Natural killer cell (primary cell): ENCODE results near the gene PPP2R5C. TPM values are rescaled to one million over a fixed set of nuclear protein-coding genes. Genes with fewer than 3 reads are reported as not detected.
A peak's percentile ranks its signal among the peaks of the same experiment; 100 is the strongest.

Source experiments
- ATAC-seq, 3 donors: fragments of 150-1000 bp in 2 of 3; fragments of 200-7000 bp in 1 of 3; cut with Tn5 transposase; 1 replicate in 1 of 3; 2 replicates in 2 of 3; pipeline ENCODE4 v1.10.0; 2021; ENCODE audit warnings: mild to moderate bottlenecking in 2 of 3, moderate library complexity in 2 of 3
- DNase-seq, 2 donors: peaks; one replicate each; pipeline versions ENCODE4 v3.0.0 to v3.0.0-alpha.2; 2013 to 2021; ENCODE audit warnings: mixed read lengths in 1 of 2
- H3K27ac ChIP-seq: one replicate; pipeline ENCODE4 v1.5.1; 2013; ENCODE audit warnings: mild to moderate bottlenecking, low read length
- H3K27me3 ChIP-seq: one replicate; pipeline ENCODE4 v1.6.1; 2013; ENCODE audit warnings: low read length; ENCODE audit not compliant: control insufficient read depth, insufficient read depth
- H3K36me3 ChIP-seq: one replicate; pipeline ENCODE4 v1.6.1; 2013; ENCODE audit warnings: low read length; ENCODE audit not compliant: control insufficient read depth, insufficient read depth
- H3K4me1 ChIP-seq: one replicate; pipeline ENCODE4 v1.6.1; 2013; ENCODE audit warnings: low read length; ENCODE audit not compliant: control insufficient read depth, insufficient read depth
- H3K4me3 ChIP-seq: one replicate; pipeline ENCODE4 v1.5.1; 2013; ENCODE audit warnings: low read length
- H3K9me3 ChIP-seq: one replicate; pipeline ENCODE4 v1.6.1; 2013; ENCODE audit warnings: low read length; ENCODE audit not compliant: control insufficient read depth, insufficient read depth
- H3K27ac Mint-ChIP-seq, 2 donors: one replicate each; pipeline ENCODE4 v1.8.0; 2022; ENCODE audit warnings: mild to moderate bottlenecking in 2 of 2, mixed read lengths in 2 of 2, moderate library complexity in 1 of 2
- H3K27me3 Mint-ChIP-seq, 2 donors: one replicate each; pipeline ENCODE4 v1.8.0; 2022; ENCODE audit warnings: low read depth in 2 of 2, mixed read lengths in 2 of 2
- H3K36me3 Mint-ChIP-seq: one replicate; pipeline ENCODE4 v1.8.0; 2022; ENCODE audit warnings: mixed read lengths
- H3K4me1 Mint-ChIP-seq, 2 donors: one replicate each; pipeline ENCODE4 v1.8.0; 2022; ENCODE audit warnings: mixed read lengths in 2 of 2
- H3K4me3 Mint-ChIP-seq: one replicate; pipeline ENCODE4 v1.8.0; 2022; ENCODE audit warnings: mild to moderate bottlenecking, moderate library complexity, mixed read lengths
- H3K9me3 Mint-ChIP-seq, 2 donors: one replicate each; pipeline ENCODE4 v1.8.0; 2022; ENCODE audit warnings: mixed read lengths in 2 of 2
- WGBS: methylation state at CpG from one replicate; pipeline ENCODE4 v1.1.7; 2013; ENCODE audit warnings: missing lambda C conversion rate; ENCODE audit not compliant: insufficient coverage; 5-methylcytosine and 5-hydroxymethylcytosine counted together
- intact Hi-C: fragments of 100-400 bp; cut with micrococcal nuclease; formaldehyde crosslinking; loops from one replicate; pipeline ENCODE4 v1.14.2; 2022
- total RNA-seq, 4 donors: library from RNA; stranded (reverse); fragments of 120-200 nt in 1 of 4; gene quantifications; one replicate each; pipeline versions ENCODE4 v1.2.3 to v1.2.4, GENCODE V29; 2013 to 2022
- TF ChIP-seq, protein P1 (sequence below): fragments of 200-600 bp; IDR thresholded peaks from one replicate; pipeline ENCODE4 v1.8.0; 2022; ENCODE audit warnings: antibody characterized with exemption

Gene PPP2R5C
- total RNA-seq, 3 donors from 2014 or later (not counting 1 experiment from before 2014, with no cell fraction given) = 716 to 779 (median 736) TPM

DNA sequence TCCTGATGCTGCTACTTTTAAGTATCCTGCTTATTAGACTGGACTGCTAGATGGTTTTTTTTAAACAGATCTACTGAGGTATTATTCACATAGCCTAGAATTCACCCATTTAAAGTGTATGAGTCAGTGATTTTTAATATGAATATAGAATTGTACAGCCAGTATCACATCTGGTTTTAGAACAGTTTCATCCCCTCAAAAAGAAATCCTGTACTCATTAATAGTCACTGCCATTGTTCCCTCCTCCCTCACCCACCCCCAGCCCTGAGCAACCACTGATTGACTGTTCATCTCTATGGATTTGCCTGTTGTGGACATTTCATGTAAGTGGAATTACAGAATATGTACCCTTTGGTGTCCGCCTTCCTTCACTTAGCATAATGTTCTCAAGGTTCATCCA lies 98.4 kb downstream of the PPP2R5C start:
- no peaks in the 10 kb centered on the region for H3K27me3 ChIP-seq
- H3K4me1 ChIP-seq = peaks cover 17% of the 10 kb centered on the region
- peaks cover 63% of the 10 kb centered on the region for H3K36me3 ChIP-seq
- peak overlapping the region; percentile 26 for H3K4me3 Mint-ChIP-seq
- peak overlapping the region; percentile 72 for H3K27ac ChIP-seq
- 86% methylated on average over 1 of the region's 1 CpG for WGBS
- no peaks in the 10 kb centered on the region for H3K9me3 ChIP-seq
- no peak for ATAC-seq
- H3K36me3 Mint-ChIP-seq = peaks cover 12% of the 10 kb centered on the region
- peaks cover 73 to 81% of the 10 kb centered on the region in 2 donors for H3K4me1 Mint-ChIP-seq
- H3K27ac Mint-ChIP-seq = peak overlapping the region; percentile 80 to 94
- DNase-seq = no peak
- no peaks in the 10 kb centered on the region for H3K27me3 Mint-ChIP-seq
- H3K4me3 ChIP-seq = no peak overlapping the region
- intact Hi-C loops = no loop called here
- H3K9me3 Mint-ChIP-seq = no peaks in the 10 kb centered on the region
- TF ChIP-seq, protein P1, sequence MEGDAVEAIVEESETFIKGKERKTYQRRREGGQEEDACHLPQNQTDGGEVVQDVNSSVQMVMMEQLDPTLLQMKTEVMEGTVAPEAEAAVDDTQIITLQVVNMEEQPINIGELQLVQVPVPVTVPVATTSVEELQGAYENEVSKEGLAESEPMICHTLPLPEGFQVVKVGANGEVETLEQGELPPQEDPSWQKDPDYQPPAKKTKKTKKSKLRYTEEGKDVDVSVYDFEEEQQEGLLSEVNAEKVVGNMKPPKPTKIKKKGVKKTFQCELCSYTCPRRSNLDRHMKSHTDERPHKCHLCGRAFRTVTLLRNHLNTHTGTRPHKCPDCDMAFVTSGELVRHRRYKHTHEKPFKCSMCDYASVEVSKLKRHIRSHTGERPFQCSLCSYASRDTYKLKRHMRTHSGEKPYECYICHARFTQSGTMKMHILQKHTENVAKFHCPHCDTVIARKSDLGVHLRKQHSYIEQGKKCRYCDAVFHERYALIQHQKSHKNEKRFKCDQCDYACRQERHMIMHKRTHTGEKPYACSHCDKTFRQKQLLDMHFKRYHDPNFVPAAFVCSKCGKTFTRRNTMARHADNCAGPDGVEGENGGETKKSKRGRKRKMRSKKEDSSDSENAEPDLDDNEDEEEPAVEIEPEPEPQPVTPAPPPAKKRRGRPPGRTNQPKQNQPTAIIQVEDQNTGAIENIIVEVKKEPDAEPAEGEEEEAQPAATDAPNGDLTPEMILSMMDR = no peak

DNA sequence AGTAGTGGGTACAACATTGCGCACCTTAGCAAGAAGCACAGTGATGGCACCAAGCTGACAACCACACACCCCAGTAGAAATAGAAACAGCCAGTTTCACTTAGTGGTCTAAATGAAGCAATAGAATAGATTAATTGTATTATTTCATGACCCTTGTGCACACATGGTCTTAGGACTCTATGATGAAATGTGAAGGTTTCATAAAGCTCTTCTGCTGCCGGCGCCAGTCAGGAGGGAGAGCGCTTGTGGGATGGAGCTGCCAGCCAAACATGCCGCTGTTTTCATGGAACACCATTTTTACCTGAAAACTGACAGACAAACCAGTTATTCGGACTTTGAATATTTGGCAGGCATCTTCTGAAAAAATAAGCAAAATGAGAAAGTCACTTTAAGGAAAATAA lies 100.0 kb downstream of the PPP2R5C start:
- Histone ChIP-seq H3K27ac (no peak overlapping the region), H3K4me1 (peaks cover 12% of the 10 kb centered on the region), H3K27me3 (no peaks in the 10 kb centered on the region), H3K4me3 (no peak overlapping the region), H3K36me3 (peaks cover 68% of the 10 kb centered on the region), H3K9me3 (no peaks in the 10 kb centered on the region)
- Mint-ChIP-seq H3K27ac (peak overlapping the region; percentile 80 to 94), H3K36me3 (peaks cover 12% of the 10 kb centered on the region), H3K4me3 (no peak overlapping the region), H3K27me3 (no peaks in the 10 kb centered on the region), H3K9me3 (no peaks in the 10 kb centered on the region), H3K4me1 (peaks cover 63 to 71% of the 10 kb centered on the region in 2 donors)
- intact Hi-C loops = no loop called here
- 97% methylated on average over 6 of the region's 6 CpGs for WGBS
- TF ChIP-seq, protein P1 = no peak
- DNase-seq (no peak), ATAC-seq (no peak)

DNA sequence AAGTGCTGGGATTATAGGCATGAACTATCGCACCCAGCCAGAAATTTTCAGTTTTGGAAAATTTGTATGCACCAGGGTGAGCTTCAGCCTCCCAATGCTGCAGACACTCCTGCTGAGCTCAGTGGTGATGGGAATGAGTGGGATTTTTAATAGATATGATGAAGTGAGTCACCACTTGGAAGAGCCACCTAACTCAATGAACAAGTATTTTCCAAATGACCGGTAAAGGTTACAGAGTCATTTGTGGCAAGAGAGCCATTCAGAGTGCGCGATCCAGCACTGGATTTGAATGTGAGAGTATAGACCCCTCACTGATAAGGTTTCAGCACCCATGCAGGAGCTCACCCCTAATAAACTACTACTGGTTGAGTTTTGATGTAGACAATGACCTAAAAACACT lies 100.7 kb downstream of the PPP2R5C start:
- Histone ChIP-seq H3K27ac (no peak overlapping the region), H3K4me1 (peaks cover 12% of the 10 kb centered on the region), H3K36me3 (peaks cover 62% of the 10 kb centered on the region), H3K4me3 (no peak overlapping the region), H3K27me3 (no peaks in the 10 kb centered on the region), H3K9me3 (no peaks in the 10 kb centered on the region)
- Mint-ChIP-seq H3K27me3 (no peaks in the 10 kb centered on the region), H3K27ac (peak overlapping the region; percentile 39 to 94), H3K36me3 (peaks cover 12% of the 10 kb centered on the region), H3K4me3 (no peak overlapping the region), H3K9me3 (no peaks in the 10 kb centered on the region), H3K4me1 (peaks cover 59 to 65% of the 10 kb centered on the region in 2 donors)
- DNase-seq (no peak), ATAC-seq (no peak)
- WGBS = 93% methylated on average over 3 of the region's 4 CpGs
- intact Hi-C loops = no loop called here
- TF ChIP-seq, protein P1 = no peak

DNA sequence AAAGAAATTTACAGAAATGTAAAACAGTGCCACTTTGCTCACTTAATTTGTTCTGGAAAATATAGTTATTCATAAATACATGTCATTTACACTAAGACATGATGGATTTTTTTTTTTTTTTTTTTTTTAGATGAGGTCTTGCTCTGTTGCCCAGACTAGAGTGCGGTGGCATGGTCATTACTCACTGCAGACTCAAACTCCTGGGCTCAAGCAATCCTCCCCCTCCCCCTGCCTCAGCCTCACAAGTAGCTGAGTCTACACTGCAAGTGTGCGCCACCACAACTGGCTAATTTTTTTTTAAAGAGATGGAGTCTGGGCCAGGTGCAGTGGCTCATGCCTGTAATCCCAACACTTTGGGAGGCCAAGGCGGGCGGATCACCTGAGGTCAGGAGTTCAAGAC lies 101.2 kb downstream of the PPP2R5C start:
- 100% methylated on average over 3 of the region's 4 CpGs for WGBS
- H3K27ac Mint-ChIP-seq = peak overlapping the region; percentile 39 to 94
- peaks cover 56% of the 10 kb centered on the region for H3K36me3 ChIP-seq

More for the DNA sequence above, 101.2 kb downstream of the PPP2R5C start:
- no peaks in the 10 kb centered on the region for H3K27me3 ChIP-seq
- H3K4me3 Mint-ChIP-seq = no peak overlapping the region
- H3K36me3 Mint-ChIP-seq = peaks cover 12% of the 10 kb centered on the region
- H3K4me1 Mint-ChIP-seq = peaks cover 60 to 61% of the 10 kb centered on the region in 2 donors
- H3K27ac ChIP-seq = no peak overlapping the region
- peaks cover 12% of the 10 kb centered on the region for H3K4me1 ChIP-seq
- H3K27me3 Mint-ChIP-seq = no peaks in the 10 kb centered on the region
- no peaks in the 10 kb centered on the region for H3K9me3 ChIP-seq
- DNase-seq = no peak
- TF ChIP-seq, protein P1 = no peak
- no peak for ATAC-seq
- intact Hi-C loops = no loop called here
- H3K9me3 Mint-ChIP-seq = no peaks in the 10 kb centered on the region
- H3K4me3 ChIP-seq = no peak overlapping the region
